Small intestine (tissue), 4 donors: Measurements from ENCODE around the gene SUSD1. TPM values are rescaled to one million over a fixed set of nuclear protein-coding genes. Genes with fewer than 3 reads are reported as not detected.

ENCODE experiments used
- polyA plus RNA-seq, 4 donors: library from polyadenylated mRNA; stranded (reverse) in 3 of 4; unstranded in 1 of 4; fragments of 200-250 nt in 3 of 4; fragments of 120-200 nt in 1 of 4; gene quantifications; one replicate each; pipeline versions ENCODE4 v1.2.1 to v1.2.3, GENCODE V29; 2013
- donor health status: healthy with polysubstance abuse.
- donor health status: Bipolar disorder and iron deficiency.
- donor health status: healthy.

SUSD1 gene
- polyA plus RNA-seq, 4 donors = 3.8 to 29.8 (median 7.0) TPM

Other genes starting within 250 kb of the SUSD1 start
- 10 to 100 TPM; 19.7 to 48.1 (median 25.6) TPM for gene PTBP3, start 158.3 kb upstream of the SUSD1 start, polyA plus RNA-seq
- gene HSDL2, start 204.8 kb upstream of the SUSD1 start, polyA plus RNA-seq = 10 to 100 TPM; 30.8 to 54.9 (median 40.1) TPM